ENCODE data around the gene SMYD3.

DNA sequence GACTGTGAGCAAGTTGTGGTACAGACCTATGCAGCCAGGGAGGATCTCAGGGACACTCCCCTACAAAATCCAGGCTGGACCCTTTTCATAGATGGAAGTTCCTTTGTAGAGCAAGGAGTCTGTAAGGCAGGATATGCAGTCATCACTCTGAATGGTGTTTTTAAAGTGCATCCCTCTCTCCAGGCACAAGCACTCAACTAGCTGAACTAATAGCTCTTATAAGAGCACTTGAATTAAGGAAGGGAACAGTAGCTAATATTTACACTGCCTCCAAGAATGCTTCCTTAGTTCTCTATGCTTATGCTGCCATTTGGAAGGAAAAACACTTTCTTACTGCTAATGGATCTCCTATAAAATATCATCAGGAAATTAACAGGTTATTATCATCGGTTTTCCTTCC, 27.0 kb upstream of the SMYD3 start:
- TF ChIP-seq, protein P1, sequence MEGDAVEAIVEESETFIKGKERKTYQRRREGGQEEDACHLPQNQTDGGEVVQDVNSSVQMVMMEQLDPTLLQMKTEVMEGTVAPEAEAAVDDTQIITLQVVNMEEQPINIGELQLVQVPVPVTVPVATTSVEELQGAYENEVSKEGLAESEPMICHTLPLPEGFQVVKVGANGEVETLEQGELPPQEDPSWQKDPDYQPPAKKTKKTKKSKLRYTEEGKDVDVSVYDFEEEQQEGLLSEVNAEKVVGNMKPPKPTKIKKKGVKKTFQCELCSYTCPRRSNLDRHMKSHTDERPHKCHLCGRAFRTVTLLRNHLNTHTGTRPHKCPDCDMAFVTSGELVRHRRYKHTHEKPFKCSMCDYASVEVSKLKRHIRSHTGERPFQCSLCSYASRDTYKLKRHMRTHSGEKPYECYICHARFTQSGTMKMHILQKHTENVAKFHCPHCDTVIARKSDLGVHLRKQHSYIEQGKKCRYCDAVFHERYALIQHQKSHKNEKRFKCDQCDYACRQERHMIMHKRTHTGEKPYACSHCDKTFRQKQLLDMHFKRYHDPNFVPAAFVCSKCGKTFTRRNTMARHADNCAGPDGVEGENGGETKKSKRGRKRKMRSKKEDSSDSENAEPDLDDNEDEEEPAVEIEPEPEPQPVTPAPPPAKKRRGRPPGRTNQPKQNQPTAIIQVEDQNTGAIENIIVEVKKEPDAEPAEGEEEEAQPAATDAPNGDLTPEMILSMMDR (IDR thresholded peaks at IDR 0.05): no peak
- no peak for TF ChIP-seq POLR2A (IDR thresholded peaks at IDR 0.05)
